ENCODE measurements around the gene ABCD4.

- TF ChIP-seq CTCF (IDR thresholded peaks at IDR 0.05) (no peak), EP300 (IDR thresholded peaks at IDR 0.05) (no peak), POLR2AphosphoS5 (IDR thresholded peaks at IDR 0.05) (no peak), POLR2A (IDR thresholded peaks at IDR 0.05) (no peak)
Observed at GRCh38 chr14:74348735-74349463, 46.2 kb upstream of the ABCD4 start.

All from gastroesophageal sphincter (tissue), 3 donors.